AG04449 (cell line): Measurements from ENCODE around the gene MEG3.
"Not testable (repeated sequence)": the region's sequence is repeated elsewhere in the genome, so short reads cannot be mapped to it uniquely, and the experiment has no call there.

Source experiments
- CTCF ChIA-PET: fragments of 350-600 bp; formaldehyde crosslinking; extraction: SDS; loops from one replicate; lab custom pipeline; 2021; ENCODE audit warnings: antibody characterized with exemption; lab: Yijun Ruan, JAX
- POLR2A ChIA-PET: fragments of 400-600, 350-600 bp; formaldehyde crosslinking; extraction: SDS; loops from one replicate; lab custom pipeline; 2020; ENCODE audit warnings: antibody characterized with exemption, inconsistent platforms; lab: Yijun Ruan, JAX
- DNase-seq: peaks from one replicate; pipeline ENCODE4 v3.0.0-alpha.2; 2010; ENCODE audit warnings: low read depth, low spot score
- H3K4me3 ChIP-seq: 2 replicates; pipeline ENCODE4 v1.5.1; 2011; ENCODE audit warnings: low read depth, mild to moderate bottlenecking, control low read depth, low read length
- TF ChIP-seq, protein P1 (sequence below): IDR thresholded peaks from one replicate; pipeline ENCODE4 v1.5.1; 2011; ENCODE audit warnings: mild to moderate bottlenecking, moderate library complexity, low read length, control low read depth, inconsistent platforms; ENCODE audit not compliant: insufficient read depth; ENCODE audit errors: missing control alignments

The MEG3 gene

DNA sequence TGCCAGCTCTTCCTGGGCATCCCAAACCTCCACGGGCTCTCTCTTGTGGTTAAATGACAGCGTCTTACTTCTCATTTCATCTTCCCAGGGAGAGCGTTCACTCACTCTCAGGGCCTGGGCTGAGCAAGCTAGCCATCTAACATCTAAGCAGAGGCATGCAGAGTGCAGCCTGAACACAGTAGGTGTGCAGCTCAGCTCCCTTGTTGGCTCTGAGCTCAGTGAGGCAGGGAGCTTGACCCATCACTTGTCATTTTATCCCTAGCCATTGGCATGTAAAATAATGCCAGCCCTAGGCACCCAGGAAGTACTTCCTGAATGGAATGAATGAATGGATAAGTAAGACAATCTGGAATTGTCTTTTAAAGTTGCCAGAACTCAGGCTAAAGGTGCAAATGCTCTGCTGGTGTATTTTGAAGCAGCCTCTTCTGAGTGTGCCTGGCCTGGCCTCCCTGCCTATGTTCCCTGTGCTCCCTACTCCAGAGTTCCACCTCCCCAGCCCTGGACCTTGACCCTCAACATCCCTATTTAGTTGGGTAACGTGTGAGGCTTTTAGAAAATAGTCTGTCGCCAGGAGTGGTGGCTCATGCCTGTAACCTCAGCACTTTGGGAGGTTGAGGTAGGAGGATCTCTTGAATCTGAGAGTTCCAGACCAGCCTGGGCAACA lies 9.5 kb upstream of the MEG3 start:
- H3K4me3 ChIP-seq, result no peak overlapping the region
- CTCF ChIA-PET, result interaction anchor here (0.6 to 2.5 kb wide), 3 partner anchors 12 to 733 kb away, joined by 3 to 12 read pairs (median 4); no protein-coding TSS in a partner anchor
- POLR2A ChIA-PET, result interaction anchor here (0.6 to 1.6 kb wide), 4 partner anchors 9 to 399 kb away, joined by 3 to 13 read pairs (median 4); partner anchors contain the start of gene MEG3
- TF ChIP-seq, protein P1, sequence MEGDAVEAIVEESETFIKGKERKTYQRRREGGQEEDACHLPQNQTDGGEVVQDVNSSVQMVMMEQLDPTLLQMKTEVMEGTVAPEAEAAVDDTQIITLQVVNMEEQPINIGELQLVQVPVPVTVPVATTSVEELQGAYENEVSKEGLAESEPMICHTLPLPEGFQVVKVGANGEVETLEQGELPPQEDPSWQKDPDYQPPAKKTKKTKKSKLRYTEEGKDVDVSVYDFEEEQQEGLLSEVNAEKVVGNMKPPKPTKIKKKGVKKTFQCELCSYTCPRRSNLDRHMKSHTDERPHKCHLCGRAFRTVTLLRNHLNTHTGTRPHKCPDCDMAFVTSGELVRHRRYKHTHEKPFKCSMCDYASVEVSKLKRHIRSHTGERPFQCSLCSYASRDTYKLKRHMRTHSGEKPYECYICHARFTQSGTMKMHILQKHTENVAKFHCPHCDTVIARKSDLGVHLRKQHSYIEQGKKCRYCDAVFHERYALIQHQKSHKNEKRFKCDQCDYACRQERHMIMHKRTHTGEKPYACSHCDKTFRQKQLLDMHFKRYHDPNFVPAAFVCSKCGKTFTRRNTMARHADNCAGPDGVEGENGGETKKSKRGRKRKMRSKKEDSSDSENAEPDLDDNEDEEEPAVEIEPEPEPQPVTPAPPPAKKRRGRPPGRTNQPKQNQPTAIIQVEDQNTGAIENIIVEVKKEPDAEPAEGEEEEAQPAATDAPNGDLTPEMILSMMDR, result no peak
- no peak for DNase-seq

DNA sequence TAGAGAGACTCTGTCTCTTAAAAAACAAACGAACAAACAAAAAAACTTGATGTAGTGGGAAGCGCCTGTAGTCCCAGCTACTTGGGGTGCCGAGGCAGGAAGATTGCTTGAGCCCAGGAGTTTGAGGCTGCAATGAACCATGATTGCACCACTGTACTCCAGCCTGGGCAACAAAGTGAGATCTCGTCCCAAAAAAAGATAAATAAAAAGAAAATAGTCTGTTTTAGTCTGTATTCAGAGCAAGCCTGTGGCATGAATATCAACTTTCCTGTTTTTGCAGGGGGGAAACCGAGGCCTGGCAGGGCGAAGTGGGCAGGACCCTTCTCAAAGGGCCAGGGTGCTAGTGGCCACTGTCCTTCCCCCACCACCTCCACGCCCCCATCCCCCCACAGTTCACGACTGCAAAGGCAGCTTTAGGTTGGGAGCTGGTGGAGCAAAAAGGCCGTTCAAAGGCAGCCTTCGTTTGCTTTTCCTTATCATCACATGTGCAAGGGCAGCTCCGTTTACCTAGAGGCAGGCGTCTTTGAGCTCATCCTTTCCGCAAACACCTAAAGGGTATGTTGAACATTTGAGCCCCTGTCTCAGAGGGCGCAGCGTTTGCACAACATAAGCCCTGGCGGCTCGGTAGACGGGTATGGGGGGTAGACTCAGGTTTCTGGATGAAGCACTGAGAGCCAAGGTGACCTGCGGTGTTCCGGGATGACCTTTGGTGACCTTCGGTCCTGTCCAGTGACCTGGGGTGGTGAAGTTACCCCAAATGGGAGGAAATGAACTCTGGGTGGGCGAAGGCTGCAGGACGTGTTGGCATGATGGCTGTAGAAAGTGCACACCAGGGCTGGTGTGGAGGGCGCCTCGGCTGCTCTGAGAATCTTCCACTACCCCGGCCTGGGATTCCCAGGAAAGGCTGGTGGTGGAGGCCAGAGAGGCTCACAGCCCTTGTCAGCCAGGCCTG lies 8.7 kb upstream of the MEG3 start:
- TF ChIP-seq, protein P1, result no peak
- ChIA-PET POLR2A (interaction anchor here (0.6 to 0.9 kb wide), 2 partner anchors 9 to 74 kb away, joined by 3 to 4 read pairs; partner anchors contain the start of gene MEG3), CTCF (interaction anchor here (1.1 to 2.5 kb wide), 3 partner anchors 11 to 433 kb away, joined by 3 to 12 read pairs (median 3); no protein-coding TSS in a partner anchor)
- H3K4me3 ChIP-seq, result no peak overlapping the region
- DNase-seq, result no peak

DNA sequence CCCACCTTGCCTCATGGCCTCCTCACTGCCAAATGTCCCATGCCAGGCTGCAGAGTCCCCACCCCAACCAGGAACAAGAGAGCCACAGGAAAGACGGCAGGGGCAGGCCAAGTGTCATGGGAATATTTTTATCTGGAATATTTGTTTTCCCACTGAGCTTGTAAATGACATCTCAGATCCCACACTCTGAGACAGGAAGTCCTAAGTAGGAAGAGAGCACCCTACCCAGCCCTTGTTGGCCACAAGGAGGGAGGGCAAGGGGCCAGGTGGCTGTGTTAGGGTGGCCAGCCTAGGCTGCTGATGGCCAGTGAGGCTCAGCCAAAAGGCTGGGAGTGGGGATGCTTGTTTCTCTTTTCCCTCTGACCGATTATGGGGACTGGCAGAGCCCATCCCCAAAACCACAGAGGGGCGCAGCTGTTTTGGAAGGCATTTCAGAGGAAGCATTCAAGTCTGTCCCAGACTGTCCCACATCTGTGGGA lies 7.7 kb upstream of the MEG3 start:
- ChIA-PET POLR2A (no interaction called here), CTCF (interaction anchor here (0.6 to 1.1 kb wide), 2 partner anchors 108 to 434 kb away, joined by 3 read pairs; no protein-coding TSS in a partner anchor)
- TF ChIP-seq, protein P1, result no peak
- no peak overlapping the region for H3K4me3 ChIP-seq
- no peak for DNase-seq

DNA sequence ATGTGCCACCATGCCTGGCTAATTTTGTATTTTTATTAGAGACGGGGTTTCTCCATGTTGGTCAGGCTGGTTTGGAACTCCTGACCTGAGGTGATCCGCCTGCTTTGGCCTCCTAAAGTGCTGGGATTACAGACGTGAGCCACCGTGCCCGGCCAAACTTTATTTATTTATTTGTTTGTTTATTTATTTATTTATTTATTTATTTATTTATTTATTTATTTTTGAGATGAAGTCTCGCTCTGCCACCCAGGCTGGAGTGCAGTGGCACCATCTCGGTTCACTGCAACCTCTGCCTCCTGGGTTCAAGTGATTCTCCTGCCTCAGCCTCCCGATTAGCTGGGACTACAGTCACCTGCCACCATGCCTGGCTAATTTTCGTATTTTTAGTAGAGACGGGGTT lies 7.0 kb upstream of the MEG3 start:
- POLR2A ChIA-PET, DNase-seq: not testable (repeated sequence)
- CTCF ChIA-PET, result interaction anchor here (0.8 kb wide), 1 partner anchor 54 kb away, joined by 4 read pairs; no protein-coding TSS in a partner anchor

DNA sequence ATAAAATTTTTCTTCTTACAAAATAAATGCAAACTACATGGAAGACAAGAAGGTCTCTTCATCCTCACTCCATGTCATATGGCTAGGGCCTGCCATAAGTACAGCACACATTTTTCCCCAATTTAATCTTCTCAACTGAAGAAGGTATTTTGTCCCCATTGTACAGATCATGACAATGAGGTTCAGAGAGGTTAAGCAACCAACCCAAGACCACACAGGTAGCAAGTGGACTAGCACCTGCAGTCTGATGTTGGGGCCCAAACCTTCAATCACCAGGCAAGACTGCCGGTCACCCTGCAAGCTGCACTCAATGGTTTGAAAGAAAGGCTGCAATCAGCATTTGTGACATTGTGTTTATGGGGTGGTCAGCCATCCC lies 6.5 kb upstream of the MEG3 start:
- no peak overlapping the region for H3K4me3 ChIP-seq
- CTCF ChIA-PET, result interaction anchor here (0.8 kb wide), 1 partner anchor 55 kb away, joined by 4 read pairs; no protein-coding TSS in a partner anchor
- DNase-seq, result no peak
- POLR2A ChIA-PET, result no interaction called here
- TF ChIP-seq, protein P1, result no peak

More for the DNA sequence above, 7.0 kb upstream of the MEG3 start:
- H3K4me3 ChIP-seq, result not testable (repeated sequence)

DNA sequence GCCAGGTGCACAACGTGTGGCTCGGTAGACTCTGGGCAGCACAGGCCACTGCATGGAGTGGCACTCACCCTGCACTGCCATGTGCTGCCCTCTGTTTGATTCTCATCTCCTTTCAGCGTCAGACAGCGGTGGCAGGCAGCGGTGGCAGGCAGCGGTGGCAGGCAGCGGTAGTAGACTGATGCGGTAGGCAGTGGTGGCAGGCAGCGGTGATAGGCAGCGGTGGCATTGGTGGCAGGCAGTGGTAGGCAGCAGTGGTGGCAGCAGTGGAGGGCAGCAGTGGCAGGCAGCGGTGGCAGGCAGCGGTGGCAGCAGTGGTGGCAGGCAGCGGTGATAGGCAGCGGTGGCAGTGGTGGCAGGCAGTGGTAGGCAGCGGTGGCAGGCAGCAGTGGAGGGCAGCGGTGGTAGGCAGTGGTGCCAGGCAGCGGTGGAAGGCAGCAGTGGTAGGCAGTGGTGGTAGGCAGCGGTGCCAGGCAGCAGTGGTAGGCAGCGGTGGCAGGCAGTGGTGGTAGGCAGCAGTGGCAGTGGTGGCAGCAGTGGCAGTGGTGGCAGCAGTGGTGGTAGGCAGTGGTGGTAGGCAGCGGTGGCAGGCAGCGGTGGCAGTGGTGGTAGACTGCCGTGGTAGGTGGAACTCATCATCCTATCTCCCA lies 6.0 kb upstream of the MEG3 start:
- DNase-seq, result no peak
- POLR2A ChIA-PET, result no interaction called here
- TF ChIP-seq, protein P1, result no peak
- CTCF ChIA-PET, result no interaction called here
- H3K4me3 ChIP-seq, result no peak overlapping the region
